DMS153 treated with DMSO at 0.1 percent for 48 hours (cell line): Measurements from ENCODE around the gene CCNT1.
"Not testable (repeated sequence)": the region's sequence is repeated elsewhere in the genome, so short reads cannot be mapped to it uniquely, and the experiment has no call there.

Experiments
- DNase-seq: peaks from one replicate; lab custom pipeline; 2025; ENCODE audit not compliant: unreplicated experiment; lab: John Stamatoyannopoulos, UW

Gene CCNT1

GRCh38 chr12:48693572-48693971 lies 22.9 kb downstream of the CCNT1 start:
- no peak for DNase-seq

GRCh38 chr12:48691826-48692487 lies 24.6 kb downstream of the CCNT1 start:
- DNase-seq: no peak

- no peak for DNase-seq
These were observed 25.5 kb downstream of the CCNT1 start for GRCh38 chr12:48690990-48691389.

GRCh38 chr12:48690436-48690835 lies 26.1 kb downstream of the CCNT1 start:
- no peak for DNase-seq

- DNase-seq: no peak
These were observed 27.7 kb downstream of the CCNT1 start for GRCh38 chr12:48688836-48689235.

- DNase-seq: no peak
These were observed 28.9 kb downstream of the CCNT1 start for GRCh38 chr12:48687592-48687991.

GRCh38 chr12:48686615-48687334 lies 29.7 kb downstream of the CCNT1 start:
- DNase-seq: no peak

GRCh38 chr12:48686037-48686595 lies 30.4 kb downstream of the CCNT1 start:
- no peak for DNase-seq

GRCh38 chr12:48683534-48683933 lies 33.0 kb downstream of the CCNT1 start:
- no peak for DNase-seq

- DNase-seq: no peak
These were observed 33.6 kb downstream of the CCNT1 start for GRCh38 chr12:48682927-48683326.

- not testable (repeated sequence) for DNase-seq
These were observed 34.0 kb downstream of the CCNT1 start for GRCh38 chr12:48682533-48682905.

- peak; percentile 95 for DNase-seq
These were observed 34.6 kb downstream of the CCNT1 start, which contains the start of gene KANSL2 for GRCh38 chr12:48681710-48682532. Gene KANSL2 (minus strand): TSS chr12:48682238. CDS start chr12:48681632, 606 bp downstream.

- DNase-seq: no peak
These were observed 35.2 kb downstream of the CCNT1 start for GRCh38 chr12:48681399-48681709.

- no peak for DNase-seq
These were observed 35.6 kb downstream of the CCNT1 start for GRCh38 chr12:48680861-48681260.

- no peak for DNase-seq
These were observed 37.8 kb downstream of the CCNT1 start for GRCh38 chr12:48678551-48679185.

- no peak for DNase-seq
These were observed 45.2 kb downstream of the CCNT1 start for GRCh38 chr12:48671231-48671856.

GRCh38 chr12:48668996-48669395 lies 47.5 kb downstream of the CCNT1 start:
- no peak for DNase-seq

- DNase-seq: no peak
These were observed 56.6 kb downstream of the CCNT1 start for GRCh38 chr12:48659863-48660262.

- DNase-seq: no peak
These were observed 64.8 kb downstream of the CCNT1 start for GRCh38 chr12:48651681-48652080.

- DNase-seq: not testable (repeated sequence)
These were observed 71.2 kb downstream of the CCNT1 start for GRCh38 chr12:48645354-48645753.

GRCh38 chr12:48643011-48643410 lies 73.5 kb downstream of the CCNT1 start:
- DNase-seq: no peak
